ENCODE data around the gene SERPINA3. TPM values are rescaled to one million over a fixed set of nuclear protein-coding genes. Genes with fewer than 3 reads are reported as not detected.

Gene SERPINA3
- total RNA-seq, 2 experiments from 2014 or later, result not detected

- H3K27ac Mint-ChIP-seq, result no peak overlapping the region
- H3K9me3 Mint-ChIP-seq (ENCODE audit: low read depth), result no peaks in the 10 kb centered on the region
- H3K4me3 Mint-ChIP-seq, result no peak overlapping the region
- CTCF ChIA-PET, result interaction anchor here (0.7 to 1.4 kb wide), 2 partner anchors 26 to 39 kb away, joined by 3 to 4 read pairs; no protein-coding TSS in a partner anchor
- POLR2A ChIA-PET, result no interaction called here
- intact Hi-C loops (cut with DNase I, micrococcal nuclease), result no loop called here
- no peaks in the 10 kb centered on the region for H3K27me3 Mint-ChIP-seq
- no peaks in the 10 kb centered on the region for H3K4me1 Mint-ChIP-seq
- DNase-seq (no peak), ATAC-seq (no peak)
- no peaks in the 10 kb centered on the region for H3K36me3 Mint-ChIP-seq (ENCODE audit: low read depth)
Measured at GRCh38 chr14:94588311-94588710, 23.9 kb upstream of the SERPINA3 start.

- ATAC-seq, result no peak
- H3K36me3 Mint-ChIP-seq (ENCODE audit: low read depth), result no peaks in the 10 kb centered on the region
- no peak for DNase-seq
- no peaks in the 10 kb centered on the region for H3K4me1 Mint-ChIP-seq
- no peaks in the 10 kb centered on the region for H3K9me3 Mint-ChIP-seq (ENCODE audit: low read depth)
- H3K27ac Mint-ChIP-seq, result no peak overlapping the region
- H3K4me3 Mint-ChIP-seq, result no peak overlapping the region
- peaks cover 3% of the 10 kb centered on the region for H3K27me3 Mint-ChIP-seq
- POLR2A ChIA-PET, result no interaction called here
- CTCF ChIA-PET, result no interaction called here
- intact Hi-C loops (cut with DNase I, micrococcal nuclease), result no loop called here
Measured at GRCh38 chr14:94591073-94591472, 21.1 kb upstream of the SERPINA3 start.

- no peaks in the 10 kb centered on the region for H3K36me3 Mint-ChIP-seq (ENCODE audit: low read depth)
- ATAC-seq, result no peak
- H3K4me3 Mint-ChIP-seq, result no peak overlapping the region
- no peaks in the 10 kb centered on the region for H3K4me1 Mint-ChIP-seq
- POLR2A ChIA-PET, result no interaction called here
- intact Hi-C loops (cut with DNase I, micrococcal nuclease), result no loop called here
- peaks cover 3% of the 10 kb centered on the region for H3K27me3 Mint-ChIP-seq
- H3K27ac Mint-ChIP-seq, result no peak overlapping the region
- CTCF ChIA-PET, result no interaction called here
- DNase-seq, result no peak
- H3K9me3 Mint-ChIP-seq (ENCODE audit: low read depth), result no peaks in the 10 kb centered on the region
Measured at GRCh38 chr14:94591871-94592270, 20.3 kb upstream of the SERPINA3 start.

GRCh38 chr14:94592457-94592856 is 19.7 kb upstream of the SERPINA3 start:
- Mint-ChIP-seq H3K4me1 (no peaks in the 10 kb centered on the region), H3K36me3 (ENCODE audit: low read depth) (no peaks in the 10 kb centered on the region), H3K9me3 (ENCODE audit: low read depth) (no peaks in the 10 kb centered on the region), H3K27ac (no peak overlapping the region), H3K27me3 (peaks cover 3% of the 10 kb centered on the region), H3K4me3 (no peak overlapping the region)
- no peak for ATAC-seq
- DNase-seq, result no peak
- ChIA-PET CTCF (interaction anchor here (0.7 kb wide), 1 partner anchor 443 kb away, joined by 3 read pairs; no protein-coding TSS in a partner anchor), POLR2A (no interaction called here)
- intact Hi-C loops (cut with DNase I, micrococcal nuclease), result no loop called here

DNA sequence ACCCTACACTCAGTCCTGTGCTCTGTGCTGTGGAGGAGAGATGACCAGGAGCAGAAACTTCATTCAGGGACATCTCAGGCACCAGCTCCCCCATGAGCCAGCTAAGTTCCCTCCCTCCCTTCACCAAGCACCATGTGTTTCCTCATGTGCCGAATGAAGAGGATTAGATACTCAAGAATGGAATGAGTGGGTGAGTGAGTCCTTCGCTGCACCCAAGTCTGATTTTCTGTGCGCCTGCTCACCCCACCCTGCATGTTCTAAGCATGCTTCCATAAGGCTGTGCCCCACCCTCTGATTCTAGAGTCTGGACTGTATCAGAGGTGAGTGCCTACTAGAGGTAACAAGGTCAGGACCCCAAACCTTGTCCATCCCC is 18.8 kb upstream of the SERPINA3 start:
- Mint-ChIP-seq H3K4me1 (no peaks in the 10 kb centered on the region), H3K27ac (no peak overlapping the region), H3K36me3 (ENCODE audit: low read depth) (no peaks in the 10 kb centered on the region), H3K4me3 (no peak overlapping the region), H3K27me3 (peaks cover 3% of the 10 kb centered on the region), H3K9me3 (ENCODE audit: low read depth) (no peaks in the 10 kb centered on the region)
- intact Hi-C loops (cut with DNase I, micrococcal nuclease), result no loop called here
- CTCF ChIA-PET, result no interaction called here
- POLR2A ChIA-PET, result no interaction called here
- no peak for DNase-seq
- ATAC-seq, result no peak

DNA sequence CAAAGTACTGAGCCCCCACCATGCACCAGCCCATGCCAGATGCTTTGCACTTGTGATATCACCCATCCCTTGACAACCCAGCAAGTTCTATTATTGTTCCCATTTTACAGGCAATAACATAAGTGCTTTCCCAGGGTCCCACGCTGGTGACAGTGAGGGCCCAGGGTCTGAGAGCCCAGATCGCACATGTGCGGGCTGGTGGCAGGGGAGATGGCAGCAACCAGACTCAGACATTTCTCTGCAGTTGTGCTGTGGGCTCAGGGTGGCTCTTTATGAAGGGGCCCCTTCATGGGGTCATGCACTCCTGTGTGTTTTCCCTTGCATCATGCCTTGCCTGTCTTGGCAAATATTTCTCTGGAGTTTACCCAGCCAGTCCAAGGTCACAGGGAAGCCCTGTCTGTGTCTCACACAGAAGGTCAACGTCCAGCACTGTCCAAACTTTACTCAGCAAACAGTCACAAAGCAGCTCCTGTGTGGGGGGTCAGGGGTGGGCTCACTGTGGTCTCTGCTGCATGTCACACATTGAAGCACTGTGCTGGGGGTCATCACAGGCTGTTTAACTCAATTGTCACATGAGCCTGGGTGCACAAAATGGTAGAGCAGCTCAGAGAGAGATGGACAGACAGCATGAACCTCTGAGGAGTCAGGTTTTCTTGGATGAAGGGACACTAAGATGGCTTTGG is 18.3 kb upstream of the SERPINA3 start:
- ChIA-PET POLR2A (no interaction called here), CTCF (no interaction called here)

DNA sequence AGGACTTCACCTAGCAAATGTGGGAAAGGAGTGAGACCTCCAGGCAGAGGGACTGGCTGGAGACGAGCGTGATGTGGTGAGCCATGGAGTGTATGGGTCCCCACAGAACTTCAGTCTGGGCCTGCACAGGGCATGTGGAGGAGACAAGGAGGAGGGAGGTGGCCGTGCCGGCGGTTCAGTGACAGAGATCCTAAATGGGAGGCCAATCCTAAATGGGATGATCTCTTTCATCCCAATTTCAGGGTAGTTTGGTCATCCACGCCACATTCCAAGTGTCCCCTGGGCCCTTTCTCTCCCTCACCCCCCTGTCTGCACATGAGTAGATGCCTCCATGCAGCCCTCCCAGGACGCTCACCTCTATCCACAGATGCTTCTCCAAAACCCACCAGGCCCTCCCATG is 17.8 kb upstream of the SERPINA3 start:
- CTCF ChIA-PET, result no interaction called here
- no peak overlapping the region for H3K27ac Mint-ChIP-seq
- H3K9me3 Mint-ChIP-seq (ENCODE audit: low read depth), result no peaks in the 10 kb centered on the region
- intact Hi-C loops (cut with DNase I, micrococcal nuclease), result no loop called here
- H3K4me1 Mint-ChIP-seq, result no peaks in the 10 kb centered on the region
- no peak overlapping the region for H3K4me3 Mint-ChIP-seq
- no peak for DNase-seq
- ATAC-seq, result no peak
- H3K27me3 Mint-ChIP-seq, result peaks cover 3% of the 10 kb centered on the region
- POLR2A ChIA-PET, result no interaction called here
- H3K36me3 Mint-ChIP-seq (ENCODE audit: low read depth), result no peaks in the 10 kb centered on the region

More for the DNA sequence above, 18.3 kb upstream of the SERPINA3 start:
- ATAC-seq (no peak), DNase-seq (no peak)
- H3K27me3 Mint-ChIP-seq, result peaks cover 3% of the 10 kb centered on the region
- no peak overlapping the region for H3K27ac Mint-ChIP-seq
- intact Hi-C loops (cut with DNase I, micrococcal nuclease), result no loop called here
- H3K4me1 Mint-ChIP-seq, result no peaks in the 10 kb centered on the region
- H3K4me3 Mint-ChIP-seq, result no peak overlapping the region
- H3K36me3 Mint-ChIP-seq (ENCODE audit: low read depth), result no peaks in the 10 kb centered on the region
- H3K9me3 Mint-ChIP-seq (ENCODE audit: low read depth), result no peaks in the 10 kb centered on the region

- POLR2A ChIA-PET, result no interaction called here
- Mint-ChIP-seq H3K4me1 (no peaks in the 10 kb centered on the region), H3K27me3 (peaks cover 5% of the 10 kb centered on the region), H3K27ac (no peak overlapping the region), H3K9me3 (ENCODE audit: low read depth) (no peaks in the 10 kb centered on the region), H3K4me3 (no peak overlapping the region), H3K36me3 (ENCODE audit: low read depth) (no peaks in the 10 kb centered on the region)
- CTCF ChIA-PET, result no interaction called here
- intact Hi-C loops (cut with DNase I, micrococcal nuclease), result no loop called here
- no peak for DNase-seq
- no peak for ATAC-seq
Measured at GRCh38 chr14:94595912-94596311, 16.3 kb upstream of the SERPINA3 start.

DNA sequence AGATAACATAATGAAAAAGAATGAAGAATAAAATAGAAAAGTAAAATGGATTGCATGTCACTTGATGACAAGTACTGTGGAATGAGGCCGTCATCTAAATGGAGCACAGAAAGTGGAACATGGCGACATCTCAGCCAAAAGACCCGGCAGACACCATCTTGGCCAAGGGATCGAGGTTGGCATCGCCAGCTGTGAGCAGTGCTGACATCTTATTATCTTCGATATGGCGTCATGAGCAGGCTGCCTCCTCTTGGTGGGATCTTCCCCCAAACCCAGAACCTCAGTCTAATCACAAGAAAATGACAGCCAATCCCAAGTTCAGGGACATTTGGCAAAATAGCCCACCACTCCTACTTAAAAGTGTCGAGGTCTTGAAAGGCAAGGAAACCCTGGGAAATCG is 15.8 kb upstream of the SERPINA3 start:
- DNase-seq (no peak), ATAC-seq (no peak)
- peaks cover 7% of the 10 kb centered on the region for H3K27me3 Mint-ChIP-seq
- H3K4me1 Mint-ChIP-seq, result no peaks in the 10 kb centered on the region
- no peaks in the 10 kb centered on the region for H3K36me3 Mint-ChIP-seq (ENCODE audit: low read depth)
- no peak overlapping the region for H3K4me3 Mint-ChIP-seq
- POLR2A ChIA-PET, result no interaction called here
- H3K27ac Mint-ChIP-seq, result no peak overlapping the region
- no peaks in the 10 kb centered on the region for H3K9me3 Mint-ChIP-seq (ENCODE audit: low read depth)
- intact Hi-C loops (cut with DNase I, micrococcal nuclease), result no loop called here
- CTCF ChIA-PET, result no interaction called here

DNA sequence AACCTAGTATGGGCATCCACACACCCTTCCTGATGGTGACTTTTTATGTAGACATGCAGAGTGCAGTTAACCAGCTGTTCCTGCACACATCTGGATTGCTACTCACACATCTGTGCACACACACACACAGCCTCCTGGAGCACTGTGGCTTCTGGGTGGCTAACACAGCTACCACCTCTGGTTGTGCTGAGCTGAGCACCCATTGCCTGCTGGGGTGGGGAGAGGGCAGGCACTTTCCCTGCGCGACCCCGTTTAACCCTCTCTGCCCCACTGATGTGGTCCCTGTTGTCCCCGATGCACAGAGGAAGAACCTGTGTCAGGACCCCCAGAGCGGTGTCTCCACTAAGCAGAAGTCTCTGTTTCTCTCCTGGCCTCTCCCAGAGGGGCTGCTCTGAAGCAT is 14.4 kb upstream of the SERPINA3 start:
- CTCF ChIA-PET, result no interaction called here
- H3K27ac Mint-ChIP-seq, result no peak overlapping the region
- H3K9me3 Mint-ChIP-seq (ENCODE audit: low read depth), result no peaks in the 10 kb centered on the region
- intact Hi-C loops (cut with DNase I, micrococcal nuclease), result no loop called here
- ATAC-seq (no peak), DNase-seq (no peak)
- no peak overlapping the region for H3K4me3 Mint-ChIP-seq
- peaks cover 7% of the 10 kb centered on the region for H3K27me3 Mint-ChIP-seq
- POLR2A ChIA-PET, result no interaction called here
- no peaks in the 10 kb centered on the region for H3K36me3 Mint-ChIP-seq (ENCODE audit: low read depth)
- no peaks in the 10 kb centered on the region for H3K4me1 Mint-ChIP-seq

DNA sequence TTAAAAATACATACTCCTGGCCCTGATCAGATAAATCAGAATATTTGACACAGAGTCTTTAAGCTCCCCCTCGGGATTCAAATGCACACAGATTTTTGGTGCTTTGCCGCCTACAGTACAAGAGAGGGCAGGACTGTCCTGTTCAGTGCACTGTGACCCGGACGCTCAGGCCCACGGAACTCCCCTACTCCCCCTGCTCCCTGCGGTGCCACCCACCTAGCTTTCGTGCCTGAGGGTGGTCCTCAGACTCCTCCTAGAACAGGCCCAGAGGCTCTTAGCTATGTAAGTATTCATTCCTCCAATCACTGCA is 13.7 kb upstream of the SERPINA3 start:
- ChIA-PET CTCF (interaction anchor here (0.7 kb wide), 1 partner anchor 218 kb away, joined by 4 read pairs; no protein-coding TSS in a partner anchor), POLR2A (no interaction called here)
- H3K36me3 Mint-ChIP-seq (ENCODE audit: low read depth), result no peaks in the 10 kb centered on the region
- DNase-seq (no peak), ATAC-seq (no peak)
- peaks cover 7% of the 10 kb centered on the region for H3K27me3 Mint-ChIP-seq
- intact Hi-C loops (cut with DNase I, micrococcal nuclease), result no loop called here
- no peaks in the 10 kb centered on the region for H3K4me1 Mint-ChIP-seq
- H3K27ac Mint-ChIP-seq, result no peak overlapping the region
- H3K9me3 Mint-ChIP-seq (ENCODE audit: low read depth), result no peaks in the 10 kb centered on the region
- no peak overlapping the region for H3K4me3 Mint-ChIP-seq

- ChIA-PET CTCF (interaction anchor here (0.7 kb wide), 1 partner anchor 217 kb away, joined by 4 read pairs; no protein-coding TSS in a partner anchor), POLR2A (no interaction called here)
- no peak for DNase-seq
- no peaks in the 10 kb centered on the region for H3K4me1 Mint-ChIP-seq
- H3K27ac Mint-ChIP-seq, result no peak overlapping the region
- no peak for ATAC-seq
- no peaks in the 10 kb centered on the region for H3K36me3 Mint-ChIP-seq (ENCODE audit: low read depth)
- no peak overlapping the region for H3K4me3 Mint-ChIP-seq
- no peaks in the 10 kb centered on the region for H3K9me3 Mint-ChIP-seq (ENCODE audit: low read depth)
- peaks cover 7% of the 10 kb centered on the region for H3K27me3 Mint-ChIP-seq
- intact Hi-C loops (cut with DNase I, micrococcal nuclease), result no loop called here
Measured at GRCh38 chr14:94598816-94599655, 13.2 kb upstream of the SERPINA3 start.
